ENCODE data around the gene ERCC6. TPM values are rescaled to one million over a fixed set of nuclear protein-coding genes. Genes with fewer than 3 reads are reported as not detected.

The ERCC6 gene
- total and polyA plus RNA-seq, 10 of the 15 experiments (the other 5 are each of a cell fraction or from before 2014, with no cell fraction given): 4.3 to 15.6 (median 7.8) TPM

DNA sequence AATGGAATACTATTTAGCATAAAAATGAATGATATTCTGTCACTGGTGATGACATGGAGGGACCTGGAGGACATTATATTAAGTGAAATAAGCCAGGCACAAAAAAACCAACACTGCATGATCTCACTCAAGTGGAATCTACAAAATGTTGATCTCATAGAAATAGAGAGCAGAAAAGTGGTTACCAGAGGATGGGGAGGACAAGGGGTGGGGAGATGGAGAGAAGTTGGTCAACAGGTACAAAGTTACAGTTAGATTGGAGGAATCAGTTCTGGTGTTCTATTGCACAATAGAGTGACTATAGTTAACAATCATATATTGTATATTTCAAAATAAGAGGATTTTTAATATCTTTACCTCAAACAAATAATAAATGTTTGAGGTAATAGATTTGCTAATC lies 46.5 kb upstream of the ERCC6 start (continued):
- no peak for TF ChIP-seq ZNF217 (IDR thresholded peaks at IDR 0.05)
- no peak for TF ChIP-seq WRNIP1 (IDR thresholded peaks at IDR 0.05; ENCODE audit: borderline replicate concordance, low read depth, low read length)
- TF ChIP-seq, protein P1, sequence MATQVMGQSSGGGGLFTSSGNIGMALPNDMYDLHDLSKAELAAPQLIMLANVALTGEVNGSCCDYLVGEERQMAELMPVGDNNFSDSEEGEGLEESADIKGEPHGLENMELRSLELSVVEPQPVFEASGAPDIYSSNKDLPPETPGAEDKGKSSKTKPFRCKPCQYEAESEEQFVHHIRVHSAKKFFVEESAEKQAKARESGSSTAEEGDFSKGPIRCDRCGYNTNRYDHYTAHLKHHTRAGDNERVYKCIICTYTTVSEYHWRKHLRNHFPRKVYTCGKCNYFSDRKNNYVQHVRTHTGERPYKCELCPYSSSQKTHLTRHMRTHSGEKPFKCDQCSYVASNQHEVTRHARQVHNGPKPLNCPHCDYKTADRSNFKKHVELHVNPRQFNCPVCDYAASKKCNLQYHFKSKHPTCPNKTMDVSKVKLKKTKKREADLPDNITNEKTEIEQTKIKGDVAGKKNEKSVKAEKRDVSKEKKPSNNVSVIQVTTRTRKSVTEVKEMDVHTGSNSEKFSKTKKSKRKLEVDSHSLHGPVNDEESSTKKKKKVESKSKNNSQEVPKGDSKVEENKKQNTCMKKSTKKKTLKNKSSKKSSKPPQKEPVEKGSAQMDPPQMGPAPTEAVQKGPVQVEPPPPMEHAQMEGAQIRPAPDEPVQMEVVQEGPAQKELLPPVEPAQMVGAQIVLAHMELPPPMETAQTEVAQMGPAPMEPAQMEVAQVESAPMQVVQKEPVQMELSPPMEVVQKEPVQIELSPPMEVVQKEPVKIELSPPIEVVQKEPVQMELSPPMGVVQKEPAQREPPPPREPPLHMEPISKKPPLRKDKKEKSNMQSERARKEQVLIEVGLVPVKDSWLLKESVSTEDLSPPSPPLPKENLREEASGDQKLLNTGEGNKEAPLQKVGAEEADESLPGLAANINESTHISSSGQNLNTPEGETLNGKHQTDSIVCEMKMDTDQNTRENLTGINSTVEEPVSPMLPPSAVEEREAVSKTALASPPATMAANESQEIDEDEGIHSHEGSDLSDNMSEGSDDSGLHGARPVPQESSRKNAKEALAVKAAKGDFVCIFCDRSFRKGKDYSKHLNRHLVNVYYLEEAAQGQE (IDR thresholded peaks at IDR 0.05; ENCODE audit: low read depth, low read length): no peak
- TF ChIP-seq STAT3 (IDR thresholded peaks at IDR 0.05; ENCODE audit: low read depth, low read length): no peak
- TF ChIP-seq MTA3 (IDR thresholded peaks at IDR 0.05; ENCODE audit: borderline replicate concordance, low read length): no peak

DNA sequence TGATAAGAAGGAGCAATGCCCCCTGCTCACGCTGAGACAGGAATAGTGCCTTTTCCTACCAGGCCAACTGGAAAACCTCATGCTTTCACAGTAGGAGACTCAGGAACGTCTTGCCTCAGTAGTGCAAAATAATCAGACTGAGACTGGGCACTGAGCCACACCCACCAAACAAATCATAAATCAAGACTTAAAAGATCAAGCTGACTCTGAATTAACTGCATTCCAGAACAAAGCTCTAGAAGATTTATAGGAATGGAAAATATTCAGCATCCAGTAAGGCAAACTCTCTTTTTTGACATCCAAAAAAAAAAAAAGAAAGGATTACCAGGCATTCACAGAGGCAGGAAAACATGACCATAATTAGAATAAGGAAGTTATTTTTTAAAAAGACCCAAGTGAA lies 40.7 kb upstream of the ERCC6 start:
- no peak for FAIRE-seq
- no peak overlapping the region for H2AFZ ChIP-seq (ENCODE audit: control insufficient read depth, low read depth, low read length)
- ChIA-PET POLR2A (no interaction called here), RAD21 (ENCODE audit: unreplicated experiment) (no interaction called here), CTCF (no interaction called here), SMC1A (ENCODE audit: uncharacterized antibody, unreplicated experiment) (no interaction called here)
- H3K9me3 ChIP-seq (replicated peaks; ENCODE audit: control insufficient read depth, insufficient read depth, low read length): no peaks in the 10 kb centered on the region
- H3K9ac ChIP-seq (ENCODE audit: control insufficient read depth, insufficient read depth, low read length): no peak overlapping the region
- no peaks in the 10 kb centered on the region; the same call in 1 of the 2 replicates for H3K4me1 ChIP-seq (ENCODE audit: control insufficient read depth, insufficient read depth, low read length)
- no peaks in the 10 kb centered on the region for H4K20me1 ChIP-seq (ENCODE audit: control insufficient read depth, insufficient read depth)
- H3K4me3 ChIP-seq: no peak overlapping the region
- no peak for ATAC-seq
- no TSS peak for BruUV-seq (replicated peaks)
- H3K27me3 ChIP-seq (replicated peaks in 1 of 2; ENCODE audit: control insufficient read depth in 2 of 2, insufficient read depth in 2 of 2, low read length in 1 of 2): no peaks in the 10 kb centered on the region; a peak in 1 of 4 replicates
- intact Hi-C loops (cut with micrococcal nuclease; ENCODE audit: unreplicated experiment) (no loop called here), in situ Hi-C loops (cut with MboI) (no loop called here)
- no peak overlapping the region for H3K27ac ChIP-seq (ENCODE audit: control insufficient read depth, insufficient read depth)
- no peaks in the 10 kb centered on the region for H3K36me3 ChIP-seq (ENCODE audit: control insufficient read depth in 2 of 2, insufficient read depth in 2 of 2, low read length in 1 of 2)
- H3K79me2 ChIP-seq (ENCODE audit: control insufficient read depth, insufficient read depth, low read length): no peaks in the 10 kb centered on the region
- no peak for DNase-seq (ENCODE audit: low read depth, low spot score)
- WGBS (ENCODE audit: insufficient coverage, insufficient replicate concordance, low lambda C conversion rate, missing lambda C conversion rate): 11% methylated on average over 2 of the region's 2 CpGs
- H3K4me2 ChIP-seq (ENCODE audit: control insufficient read depth, insufficient read depth): no peak overlapping the region
- no peak for TF ChIP-seq TAF1 (IDR thresholded peaks at IDR 0.05; ENCODE audit: borderline replicate concordance, low read depth, low read length)
- TF ChIP-seq EP300 (IDR thresholded peaks at IDR 0.05; ENCODE audit: borderline replicate concordance in 1 of 2, control insufficient read depth in 1 of 2, low read depth in 2 of 2, low read length in 2 of 2): no peak
- no peak for TF ChIP-seq STAT1 (conservative IDR thresholded peaks at IDR 0.05)
- TF ChIP-seq, protein P2, sequence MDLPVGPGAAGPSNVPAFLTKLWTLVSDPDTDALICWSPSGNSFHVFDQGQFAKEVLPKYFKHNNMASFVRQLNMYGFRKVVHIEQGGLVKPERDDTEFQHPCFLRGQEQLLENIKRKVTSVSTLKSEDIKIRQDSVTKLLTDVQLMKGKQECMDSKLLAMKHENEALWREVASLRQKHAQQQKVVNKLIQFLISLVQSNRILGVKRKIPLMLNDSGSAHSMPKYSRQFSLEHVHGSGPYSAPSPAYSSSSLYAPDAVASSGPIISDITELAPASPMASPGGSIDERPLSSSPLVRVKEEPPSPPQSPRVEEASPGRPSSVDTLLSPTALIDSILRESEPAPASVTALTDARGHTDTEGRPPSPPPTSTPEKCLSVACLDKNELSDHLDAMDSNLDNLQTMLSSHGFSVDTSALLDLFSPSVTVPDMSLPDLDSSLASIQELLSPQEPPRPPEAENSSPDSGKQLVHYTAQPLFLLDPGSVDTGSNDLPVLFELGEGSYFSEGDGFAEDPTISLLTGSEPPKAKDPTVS (IDR thresholded peaks at IDR 0.05; ENCODE audit: low read depth, low read length): no peak
- TF ChIP-seq, protein P3, sequence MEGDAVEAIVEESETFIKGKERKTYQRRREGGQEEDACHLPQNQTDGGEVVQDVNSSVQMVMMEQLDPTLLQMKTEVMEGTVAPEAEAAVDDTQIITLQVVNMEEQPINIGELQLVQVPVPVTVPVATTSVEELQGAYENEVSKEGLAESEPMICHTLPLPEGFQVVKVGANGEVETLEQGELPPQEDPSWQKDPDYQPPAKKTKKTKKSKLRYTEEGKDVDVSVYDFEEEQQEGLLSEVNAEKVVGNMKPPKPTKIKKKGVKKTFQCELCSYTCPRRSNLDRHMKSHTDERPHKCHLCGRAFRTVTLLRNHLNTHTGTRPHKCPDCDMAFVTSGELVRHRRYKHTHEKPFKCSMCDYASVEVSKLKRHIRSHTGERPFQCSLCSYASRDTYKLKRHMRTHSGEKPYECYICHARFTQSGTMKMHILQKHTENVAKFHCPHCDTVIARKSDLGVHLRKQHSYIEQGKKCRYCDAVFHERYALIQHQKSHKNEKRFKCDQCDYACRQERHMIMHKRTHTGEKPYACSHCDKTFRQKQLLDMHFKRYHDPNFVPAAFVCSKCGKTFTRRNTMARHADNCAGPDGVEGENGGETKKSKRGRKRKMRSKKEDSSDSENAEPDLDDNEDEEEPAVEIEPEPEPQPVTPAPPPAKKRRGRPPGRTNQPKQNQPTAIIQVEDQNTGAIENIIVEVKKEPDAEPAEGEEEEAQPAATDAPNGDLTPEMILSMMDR (IDR thresholded peaks at IDR 0.05 in 2 of 3, conservative IDR thresholded peaks at IDR 0.05 in 1 of 3; ENCODE audit: control insufficient read depth in 2 of 3, extremely low read depth in 1 of 3, insufficient read depth in 1 of 3, low read depth in 3 of 3, low read length in 3 of 3): no peak
- TF ChIP-seq, protein P1 (IDR thresholded peaks at IDR 0.05; ENCODE audit: low read depth, low read length): no peak
- no peak for TF ChIP-seq IKZF1 (conservative IDR thresholded peaks at IDR 0.05)
- no peak for TF ChIP-seq ASH2L (IDR thresholded peaks at IDR 0.05; ENCODE audit: borderline replicate concordance, low read depth)

Measured in GM12878 (cell line).